ENCODE measurements around the gene NCBP1.
"Not testable (repeated sequence)": the region's sequence is repeated elsewhere in the genome, so short reads cannot be mapped to it uniquely, and the experiment has no call there.

The NCBP1 gene

GRCh38 chr9:97632985-97633858 lies at the start of gene NCBP1, which contains the start of gene TSTD2:
NCBP1 (plus strand) TSS chr9:97633821; CDS start chr9:97633882, 61 bp downstream.
TSTD2 (minus strand) TSS chr9:97633368; CDS start chr9:97627562, 5,806 bp downstream.
- DNase-seq (ENCODE audit: low read depth in 3 of 3) = peak; percentile 84 to 89 (median 88)

GRCh38 chr9:97584778-97585177 lies 48.8 kb upstream of the NCBP1 start:
- not testable (repeated sequence) for DNase-seq (ENCODE audit: low read depth in 3 of 3)

- not testable (repeated sequence) for DNase-seq (ENCODE audit: low read depth in 3 of 3)
Observed at GRCh38 chr9:97586909-97587308, 46.7 kb upstream of the NCBP1 start.

- no peak for DNase-seq (ENCODE audit: low read depth in 3 of 3)
Observed at GRCh38 chr9:97591535-97591934, 42.1 kb upstream of the NCBP1 start.

GRCh38 chr9:97592126-97592525 lies 41.5 kb upstream of the NCBP1 start:
- no peak for DNase-seq (ENCODE audit: low read depth in 3 of 3)

GRCh38 chr9:97593960-97594359 lies 39.7 kb upstream of the NCBP1 start:
- no peak for DNase-seq (ENCODE audit: low read depth in 3 of 3)

- no peak for DNase-seq (ENCODE audit: low read depth in 3 of 3)
Observed at GRCh38 chr9:97594381-97594921, 39.2 kb upstream of the NCBP1 start.

GRCh38 chr9:97596906-97597305 lies 36.7 kb upstream of the NCBP1 start:
- DNase-seq (ENCODE audit: low read depth in 3 of 3) = no peak

- DNase-seq (ENCODE audit: low read depth in 3 of 3) = peak; percentile 30 to 33 (median 32)
Observed at GRCh38 chr9:97598461-97599288, 34.9 kb upstream of the NCBP1 start.

GRCh38 chr9:97599314-97599846 lies 34.2 kb upstream of the NCBP1 start:
- no peak for DNase-seq (ENCODE audit: low read depth in 3 of 3)

GRCh38 chr9:97600531-97601227 lies 32.9 kb upstream of the NCBP1 start:
- DNase-seq (ENCODE audit: low read depth in 3 of 3) = no peak

- no peak for DNase-seq (ENCODE audit: low read depth in 3 of 3)
Observed at GRCh38 chr9:97601228-97601898, 32.3 kb upstream of the NCBP1 start.

- DNase-seq (ENCODE audit: low read depth in 3 of 3) = no peak
Observed at GRCh38 chr9:97602430-97602829, 31.2 kb upstream of the NCBP1 start.

- no peak for DNase-seq (ENCODE audit: low read depth in 3 of 3)
Observed at GRCh38 chr9:97604901-97605645, 28.5 kb upstream of the NCBP1 start.

GRCh38 chr9:97615439-97616072 lies 18.1 kb upstream of the NCBP1 start:
- peak in 2 of 3 experiments; percentile 9 to 11 for DNase-seq (ENCODE audit: low read depth in 3 of 3)

- no peak for DNase-seq (ENCODE audit: low read depth in 3 of 3)
Observed at GRCh38 chr9:97617939-97618416, 15.6 kb upstream of the NCBP1 start.

GRCh38 chr9:97620063-97620462 lies 13.6 kb upstream of the NCBP1 start:
- DNase-seq (ENCODE audit: low read depth in 3 of 3) = not testable (repeated sequence)

GRCh38 chr9:97622483-97622882 lies 11.1 kb upstream of the NCBP1 start:
- DNase-seq (ENCODE audit: low read depth in 3 of 3) = not testable (repeated sequence)

- DNase-seq (ENCODE audit: low read depth in 3 of 3) = no peak
Observed at GRCh38 chr9:97623946-97624345, 9.7 kb upstream of the NCBP1 start.
